ENCODE data around the gene RPL29.
A peak's percentile ranks its signal among the peaks of the same experiment; 100 is the strongest.
"Not testable (repeated sequence)": the region's sequence is repeated elsewhere in the genome, so short reads cannot be mapped to it uniquely, and the experiment has no call there.

The RPL29 gene

DNA sequence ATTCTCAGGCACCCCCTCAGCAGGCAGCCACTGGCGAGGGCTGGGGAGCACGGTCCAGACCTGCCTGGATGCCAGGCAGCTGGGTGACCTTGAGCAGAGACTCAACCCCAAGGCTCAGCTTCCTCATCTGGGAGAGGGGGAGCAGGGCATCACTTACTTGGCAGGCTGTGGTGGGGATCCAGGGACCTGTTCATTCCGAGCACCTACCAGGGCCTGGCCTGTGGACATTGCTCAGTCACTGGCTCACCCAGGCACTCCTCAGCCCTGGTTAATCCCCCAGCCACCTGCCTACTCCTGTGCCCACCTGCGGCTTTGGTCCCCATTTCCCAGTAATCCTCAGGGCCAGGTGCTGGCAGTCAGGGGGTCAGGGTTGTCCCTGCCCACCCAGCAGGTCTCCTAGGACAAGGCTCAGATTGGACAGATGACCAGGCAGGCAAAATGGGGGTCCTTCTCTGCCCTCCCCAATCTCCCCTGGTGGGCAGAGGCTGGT lies 9.3 kb upstream of the RPL29 start:
- no peak for DNase-seq

- DNase-seq = no peak
Observed at GRCh38 chr3:52004163-52004787, 8.6 kb upstream of the RPL29 start.

DNA sequence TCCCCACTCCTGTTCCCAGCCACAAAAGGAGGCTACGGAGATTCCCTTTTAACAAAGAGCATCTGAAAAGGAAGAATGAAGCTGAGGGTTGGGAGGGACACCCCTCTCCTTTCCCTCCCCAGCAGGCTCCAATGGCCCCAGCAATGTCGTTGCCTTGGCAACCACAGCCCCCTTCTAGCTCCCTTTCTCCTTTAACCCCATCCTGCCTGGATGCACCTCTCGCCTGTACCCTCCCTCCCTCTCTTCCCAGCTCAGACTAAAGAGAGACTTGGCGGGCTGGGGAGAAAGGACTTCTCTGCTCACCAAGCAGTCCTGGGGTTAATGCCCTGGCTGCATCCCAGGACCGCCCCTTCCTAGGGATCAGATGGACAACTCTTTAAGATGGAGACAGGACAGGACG lies 7.1 kb upstream of the RPL29 start:
- no peak for DNase-seq

- DNase-seq = peak; percentile 84
Observed at GRCh38 chr3:52001443-52001974, 5.8 kb upstream of the RPL29 start.

DNA sequence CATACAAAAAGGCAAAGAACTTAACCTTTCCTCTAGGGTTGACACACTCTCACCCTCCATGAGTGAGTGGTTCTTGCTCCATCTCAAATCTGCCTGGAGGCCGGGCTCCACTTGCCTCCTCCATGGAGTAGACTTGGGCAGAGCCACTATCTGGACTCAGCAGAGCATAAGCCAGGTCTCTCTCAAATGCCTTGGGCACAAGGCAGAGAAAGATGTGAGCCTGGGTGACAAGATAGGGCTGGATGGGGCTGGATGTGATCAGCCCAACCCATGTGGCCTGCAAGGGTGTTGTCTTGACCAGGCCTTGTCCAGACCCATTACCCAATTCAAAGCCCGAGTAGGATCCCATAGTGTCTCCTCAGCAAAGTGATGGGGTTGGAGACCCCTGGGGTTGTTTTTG lies 4.2 kb upstream of the RPL29 start:
- no peak for DNase-seq

DNA sequence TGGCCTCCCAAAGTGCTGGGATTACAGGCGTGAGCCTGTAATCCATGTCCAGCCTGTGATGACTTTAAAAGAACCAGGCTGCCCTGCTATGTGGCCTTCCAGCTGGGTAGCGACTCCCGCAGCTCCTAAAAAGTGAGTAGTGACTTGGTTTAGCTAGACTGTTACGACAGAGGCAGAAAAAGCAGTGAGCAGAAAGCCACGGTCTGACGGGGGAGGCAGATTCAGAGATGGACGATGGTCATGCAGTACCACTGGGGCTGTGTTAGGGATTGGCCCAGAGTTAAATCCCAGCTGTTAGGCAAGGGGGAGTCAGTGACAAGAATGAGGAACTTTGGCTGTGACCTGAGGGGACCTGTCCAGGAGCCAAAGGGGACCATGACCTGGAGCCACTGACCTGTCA lies 3.1 kb upstream of the RPL29 start:
- no peak for DNase-seq

GRCh38 chr3:51997935-51998596 lies 2.4 kb upstream of the RPL29 start:
- no peak for DNase-seq

DNA sequence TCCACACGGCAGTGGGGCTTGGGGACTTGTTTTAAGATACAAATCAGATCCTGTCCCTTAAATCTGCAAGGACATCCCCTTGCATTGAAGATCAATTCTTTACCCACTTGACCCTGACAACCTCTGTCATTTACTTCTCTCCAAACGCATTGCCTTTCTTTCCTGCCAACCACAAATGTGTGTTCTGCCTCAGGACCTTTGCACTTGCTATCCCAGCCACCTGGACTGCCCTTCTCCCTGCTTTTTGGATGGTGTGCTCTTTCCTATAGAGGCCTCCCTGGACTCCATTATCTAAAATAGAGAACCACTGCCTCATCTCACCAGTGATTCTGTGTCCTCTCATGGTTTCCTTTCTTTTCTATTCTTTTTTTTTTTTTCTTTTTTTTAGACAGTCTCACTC lies 1.5 kb upstream of the RPL29 start:
- no peak for DNase-seq

DNA sequence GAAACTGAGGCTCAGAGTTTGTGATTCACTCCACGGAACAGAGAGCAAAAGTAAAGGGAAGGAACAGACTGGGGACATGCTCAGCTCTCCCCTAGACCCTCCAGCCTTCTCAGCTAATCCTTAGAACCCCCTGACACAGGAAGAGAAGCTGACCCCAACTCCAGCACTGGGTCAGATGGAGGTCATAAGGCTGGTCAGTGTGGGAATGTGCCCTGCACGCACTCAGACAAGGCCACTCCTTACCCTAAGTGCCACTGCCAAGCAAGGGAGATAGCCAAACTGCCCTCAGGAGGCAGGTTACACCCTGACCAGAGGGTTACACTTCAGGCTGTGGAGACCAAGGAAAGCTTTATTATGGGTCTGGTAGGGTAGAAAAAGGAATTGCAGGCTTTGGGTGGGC lies 1.2 kb downstream of the RPL29 start:
- DNase-seq = no peak

DNA sequence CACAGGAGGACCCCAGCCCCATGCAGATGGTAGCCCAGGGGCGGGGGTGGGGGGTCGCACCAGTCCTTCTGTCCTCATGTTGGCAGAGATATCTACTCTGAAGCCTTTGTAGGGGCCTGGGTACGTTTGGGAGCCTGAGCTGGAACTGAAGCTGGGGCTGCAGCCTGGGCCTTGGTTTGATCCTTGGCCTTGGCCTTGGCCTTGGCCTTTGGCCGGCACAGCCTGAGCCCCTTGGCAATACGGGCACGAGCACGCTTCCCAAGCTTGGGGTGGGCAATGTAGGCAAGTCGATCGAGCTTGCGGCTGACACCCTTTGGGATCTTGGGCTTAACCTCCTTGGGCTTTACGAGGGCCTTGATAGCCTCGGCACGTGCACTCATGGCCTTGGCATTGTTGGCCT lies 2.0 kb downstream of the RPL29 start:
- DNase-seq = not testable (repeated sequence)

DNA sequence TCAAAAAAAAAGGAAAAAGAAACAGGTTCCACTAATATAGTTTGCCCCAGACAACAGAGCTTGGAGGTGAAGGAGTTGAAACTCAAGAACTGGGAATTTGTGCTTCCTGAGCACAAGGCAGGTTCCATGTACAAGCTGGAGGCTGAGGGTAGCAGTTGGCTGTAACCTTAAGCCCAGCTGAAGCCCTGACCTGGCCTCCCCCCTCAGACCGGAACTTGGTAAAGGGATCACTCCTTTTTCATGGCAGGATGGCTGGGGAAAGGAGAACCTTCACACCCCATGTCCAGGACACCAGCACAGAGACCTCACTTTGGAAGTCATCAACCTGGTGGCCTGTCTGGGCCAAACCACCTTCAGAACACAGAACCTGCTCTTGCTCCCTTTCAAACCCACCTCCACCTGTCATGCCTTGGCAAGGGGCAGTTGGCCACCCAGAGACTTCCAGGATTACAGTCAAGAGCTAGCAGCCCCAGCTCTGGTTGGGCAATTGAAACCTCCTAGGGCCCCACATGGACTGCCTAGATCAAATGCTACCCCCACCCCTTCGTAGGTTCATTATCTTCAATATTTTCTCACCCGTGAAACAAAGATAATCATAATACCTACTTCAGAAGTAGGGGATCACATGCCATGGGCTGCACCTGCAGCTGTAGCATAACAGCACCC lies 3.5 kb downstream of the RPL29 start:
- DNase-seq = no peak

DNA sequence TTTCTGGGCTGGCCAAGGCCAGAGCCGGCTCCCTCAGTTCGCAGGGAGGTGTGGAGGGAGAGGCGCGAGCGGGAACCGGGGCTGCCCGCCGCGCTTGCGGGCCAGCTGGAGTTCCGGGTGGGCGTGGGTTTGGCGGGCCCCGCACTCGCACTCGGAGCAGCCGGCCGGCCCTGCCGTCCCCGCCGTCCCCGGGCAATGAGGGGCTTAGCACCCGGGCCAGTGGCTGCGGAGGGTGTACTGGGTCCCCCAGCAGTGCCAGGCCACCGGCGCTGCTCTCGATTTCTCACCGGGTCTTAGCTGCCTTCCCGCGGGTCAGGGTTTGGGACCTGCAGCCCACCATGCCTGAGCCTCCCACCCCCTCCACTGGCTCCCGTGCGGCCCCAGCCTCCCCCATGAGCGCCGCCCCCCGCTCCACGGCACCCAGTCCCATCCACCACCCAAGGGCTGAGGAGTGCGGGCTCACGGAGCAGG lies 5.2 kb downstream of the RPL29 start:
- not testable (repeated sequence) for DNase-seq

GRCh38 chr3:51988286-51989146 lies 7.2 kb downstream of the RPL29 start:
- DNase-seq = no peak

DNA sequence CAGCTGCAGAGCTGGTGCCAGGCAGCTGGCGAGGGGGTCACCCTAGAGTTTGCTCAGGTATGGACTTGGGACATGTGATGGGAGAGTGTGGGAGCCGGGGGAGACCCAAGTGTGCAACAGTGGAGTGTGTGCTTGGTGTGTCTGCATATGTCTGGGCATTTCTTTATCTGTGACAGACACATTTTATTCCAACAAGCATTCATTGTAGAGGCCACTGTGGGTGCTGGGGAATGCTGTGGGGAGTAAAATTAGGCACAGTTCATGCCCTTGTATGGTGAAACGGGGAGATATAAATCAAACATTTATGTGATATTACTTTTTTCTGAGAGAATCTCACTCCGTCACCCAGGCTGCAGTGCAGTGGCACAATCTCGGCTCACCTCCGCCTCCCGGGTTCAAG lies 8.1 kb downstream of the RPL29 start:
- no peak for DNase-seq

DNA sequence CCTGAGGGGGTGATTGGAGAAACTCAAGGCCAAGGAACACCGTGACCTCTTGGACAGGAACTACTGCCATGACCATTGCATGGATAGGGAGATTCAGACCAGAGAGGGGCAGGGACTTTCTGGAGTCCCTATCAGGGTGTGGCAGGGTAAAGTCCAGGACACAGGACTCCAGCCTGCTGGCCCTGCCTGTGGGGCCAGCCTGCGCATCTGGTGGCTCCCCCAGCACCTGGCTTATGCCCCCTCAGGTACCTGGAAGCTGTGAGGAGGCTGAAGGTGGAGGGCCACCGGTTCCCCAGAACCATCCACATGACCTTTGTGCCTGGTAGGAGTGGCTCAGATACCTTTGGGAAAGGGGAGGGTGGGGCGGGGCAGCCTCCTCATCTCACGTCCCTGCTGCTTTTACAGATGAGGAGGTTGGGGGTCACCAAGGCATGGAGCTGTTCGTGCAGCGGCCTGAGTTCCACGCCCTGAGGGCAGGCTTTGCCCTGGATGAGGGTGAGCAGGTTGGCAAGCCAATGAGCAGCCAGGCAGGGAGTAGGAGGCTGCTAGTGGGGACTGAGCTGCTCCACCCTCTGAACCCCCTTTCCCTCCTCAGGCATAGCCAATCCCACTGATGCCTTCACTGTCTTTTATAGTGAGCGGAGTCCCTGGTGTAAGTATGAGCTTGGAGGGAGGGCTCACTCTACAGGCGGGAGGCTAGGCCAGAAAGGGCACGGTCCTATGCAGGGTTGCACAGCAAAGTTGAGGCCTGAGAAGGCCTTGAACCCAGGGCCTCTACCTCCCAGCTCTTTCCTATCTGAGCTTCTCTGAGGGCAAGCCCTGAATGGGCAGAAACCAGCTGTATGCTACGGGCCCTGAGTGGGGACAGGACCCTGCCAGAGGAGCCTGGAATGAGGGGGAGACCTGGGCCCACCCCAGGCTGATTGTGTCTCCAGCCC lies 9.4 kb downstream of the RPL29 start:
- DNase-seq = no peak

- DNase-seq = no peak
Observed at GRCh38 chr3:51985063-51985462, 10.6 kb downstream of the RPL29 start.

GRCh38 chr3:51984269-51984647 lies 11.4 kb downstream of the RPL29 start:
- DNase-seq = no peak

DNA sequence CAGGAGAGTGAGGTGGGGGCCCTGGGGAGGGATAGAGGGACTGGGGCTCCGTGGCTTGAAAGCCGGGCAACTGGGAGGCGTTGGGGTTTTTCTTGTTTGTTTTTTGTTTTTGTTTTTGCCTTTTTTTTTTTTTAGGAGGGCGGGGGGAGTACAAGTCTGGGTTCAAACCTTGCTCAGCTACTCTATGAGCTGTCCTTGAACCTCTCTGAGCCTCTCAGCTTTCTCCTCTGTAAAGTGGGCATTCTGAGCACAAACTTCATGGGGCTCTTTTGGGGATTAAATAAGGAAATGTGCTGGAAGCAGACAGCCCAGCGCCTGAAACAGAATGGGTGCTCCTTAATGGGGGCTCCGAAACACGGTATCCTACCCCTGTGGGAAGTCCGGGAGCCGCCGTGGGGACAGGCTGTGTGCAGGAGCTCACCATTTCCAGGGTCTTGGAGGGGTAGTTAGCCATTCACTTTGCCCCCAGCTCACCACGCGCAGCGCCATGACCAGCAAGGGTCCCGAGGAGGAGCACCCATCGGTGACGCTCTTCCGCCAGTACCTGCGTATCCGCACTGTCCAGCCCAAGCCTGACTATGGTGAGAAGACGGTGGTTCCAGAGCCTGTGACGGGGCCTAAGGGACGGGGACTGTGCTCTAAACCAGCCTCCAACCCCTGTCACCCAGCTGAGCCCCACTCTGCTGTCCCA lies 12.0 kb downstream of the RPL29 start:
- DNase-seq = no peak

DNA sequence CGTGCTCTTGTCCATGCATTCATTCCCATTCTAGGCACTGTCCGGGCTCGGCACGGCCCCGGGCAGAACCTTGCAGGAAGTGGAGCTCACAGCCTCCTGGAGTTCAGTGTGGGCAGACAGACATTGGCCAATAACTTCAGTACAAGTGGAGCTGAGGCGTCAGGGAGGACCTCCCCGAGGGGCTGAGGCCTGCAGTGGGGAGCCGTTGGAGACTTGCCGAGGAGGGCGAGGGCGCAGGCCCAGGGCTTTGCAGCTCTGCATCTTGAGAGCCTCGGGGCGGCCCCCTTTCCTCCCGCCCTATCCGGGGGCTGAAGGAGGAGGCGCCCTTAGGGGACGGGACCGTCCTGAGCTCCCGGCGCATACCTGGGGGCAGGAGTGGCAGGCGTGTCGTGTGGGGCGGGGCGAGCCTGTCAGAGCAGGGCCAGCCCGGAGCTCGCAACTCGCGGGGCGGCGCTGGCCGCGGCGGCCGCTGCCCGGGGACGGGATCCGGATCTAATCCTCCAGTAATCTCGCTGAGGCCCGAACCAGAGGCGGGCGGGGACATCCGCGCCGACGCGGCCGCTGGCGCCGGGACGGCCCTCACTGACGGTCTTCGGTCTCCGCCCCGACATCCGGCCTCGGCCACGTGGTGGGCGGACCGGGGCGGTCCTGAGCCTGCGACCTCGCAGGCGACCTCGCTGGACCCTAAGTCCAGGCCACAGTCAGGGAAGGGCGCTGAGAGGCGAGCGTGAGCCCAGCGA lies 12.7 kb downstream of the RPL29 start, which contains the start of gene ACY1:
Gene ACY1 (plus strand): TSS at position 698 of the 740 bp plus-strand sequence. CDS start 530 bp downstream, outside the sequence.
- peak; percentile 64 for DNase-seq

GRCh38 chr3:51982352-51982837 lies 13.3 kb downstream of the RPL29 start:
- peak; percentile 18 for DNase-seq
